Measurements from ENCODE around the gene POP4.

- TF ChIP-seq, protein P1, sequence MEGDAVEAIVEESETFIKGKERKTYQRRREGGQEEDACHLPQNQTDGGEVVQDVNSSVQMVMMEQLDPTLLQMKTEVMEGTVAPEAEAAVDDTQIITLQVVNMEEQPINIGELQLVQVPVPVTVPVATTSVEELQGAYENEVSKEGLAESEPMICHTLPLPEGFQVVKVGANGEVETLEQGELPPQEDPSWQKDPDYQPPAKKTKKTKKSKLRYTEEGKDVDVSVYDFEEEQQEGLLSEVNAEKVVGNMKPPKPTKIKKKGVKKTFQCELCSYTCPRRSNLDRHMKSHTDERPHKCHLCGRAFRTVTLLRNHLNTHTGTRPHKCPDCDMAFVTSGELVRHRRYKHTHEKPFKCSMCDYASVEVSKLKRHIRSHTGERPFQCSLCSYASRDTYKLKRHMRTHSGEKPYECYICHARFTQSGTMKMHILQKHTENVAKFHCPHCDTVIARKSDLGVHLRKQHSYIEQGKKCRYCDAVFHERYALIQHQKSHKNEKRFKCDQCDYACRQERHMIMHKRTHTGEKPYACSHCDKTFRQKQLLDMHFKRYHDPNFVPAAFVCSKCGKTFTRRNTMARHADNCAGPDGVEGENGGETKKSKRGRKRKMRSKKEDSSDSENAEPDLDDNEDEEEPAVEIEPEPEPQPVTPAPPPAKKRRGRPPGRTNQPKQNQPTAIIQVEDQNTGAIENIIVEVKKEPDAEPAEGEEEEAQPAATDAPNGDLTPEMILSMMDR (IDR thresholded peaks at IDR 0.05): no peak
- no peak for TF ChIP-seq POLR2A (IDR thresholded peaks at IDR 0.05)
These were observed 19.0 kb upstream of the POP4 start for GRCh38 chr19:29587059-29587458.

Data from esophagus squamous epithelium (tissue), 4 donors.